Endothelial cell of umbilical vein (primary cell): ENCODE results near the gene MINDY2. TPM values are rescaled to one million over a fixed set of nuclear protein-coding genes. Genes with fewer than 3 reads are reported as not detected.

Source experiments
- BruUV-seq: library from RNA; stranded (reverse); fragments of 400-500 nt; replicated peaks from 2 replicates; lab custom pipeline; 2021; lab: Mats Ljungman, UMichigan
- CTCF ChIA-PET: fragments of 300-600, 350-600 bp; sonication (Branson Sonifier 250); formaldehyde crosslinking; loops from one replicate; lab custom pipeline; 2021; ENCODE audit warnings: antibody characterized with exemption, inconsistent platforms; lab: Charles Lee
- POLR2A ChIA-PET: fragments of 300-600, 350-600 bp; sonication (Branson Sonifier 250); formaldehyde crosslinking; loops from one replicate; lab custom pipeline; 2021; ENCODE audit warnings: antibody characterized with exemption, inconsistent platforms; lab: Charles Lee
- DNase-seq: peaks from one replicate; pipeline ENCODE4 v3.0.0-alpha.2; 2011; ENCODE audit warnings: low read depth, low spot score
- FAIRE-seq: peaks from 2 replicates; lab custom pipeline; 2011; peaks lifted over from hg19 to GRCh38; lab: Jason Lieb, UNC
- H2AFZ ChIP-seq: 2 replicates; pipeline ENCODE4 v1.6.0; 2012; ENCODE audit warnings: low read depth, low read length, control low read depth, inconsistent platforms
- H3K27ac ChIP-seq: 2 replicates; pipeline ENCODE4 v1.5.1; 2011; ENCODE audit warnings: low read depth, mild to moderate bottlenecking, control low read depth, low read length, moderate library complexity; ENCODE audit not compliant: insufficient read depth
- H3K27me3 ChIP-seq, 2 experiments: 2 replicates each; pipeline versions ENCODE4 v1.6.0 to v1.6.1; 2011; ENCODE audit warnings: low read length in 2 of 2, mixed read lengths in 1 of 2; ENCODE audit not compliant: control insufficient read depth in 2 of 2, insufficient read depth in 2 of 2
- H3K36me3 ChIP-seq, 2 experiments: 2 replicates in 1 of 2; 3 replicates in 1 of 2; pipeline ENCODE4 v1.5.1; 2011; ENCODE audit warnings: low read length in 2 of 2, mild to moderate bottlenecking in 1 of 2, moderate library complexity in 1 of 2; ENCODE audit not compliant: control insufficient read depth in 2 of 2, insufficient read depth in 2 of 2; ENCODE audit errors: extremely low read depth in 1 of 2
- H3K4me1 ChIP-seq: 3 replicates; pipeline ENCODE4 v1.5.1; 2011; ENCODE audit warnings: mild to moderate bottlenecking, low read length; ENCODE audit not compliant: control insufficient read depth, insufficient read depth; ENCODE audit errors: extremely low read depth
- H3K4me2 ChIP-seq: 2 replicates; pipeline ENCODE4 v1.6.1; 2011; ENCODE audit warnings: low read length, control low read depth, mixed read lengths; ENCODE audit not compliant: insufficient read depth
- H3K4me3 ChIP-seq, 3 experiments: fragments of 200-600 bp in 1 of 3; sonication (generic), shearing (Covaris generic) in 1 of 3; replicated peaks in 1 of 3; 2 replicates each; pipeline ENCODE4 v1.5.1; 2011 to 2016; ENCODE audit warnings: control low read depth in 3 of 3, low read length in 3 of 3, mild to moderate bottlenecking in 2 of 3, inconsistent platforms in 1 of 3, low read depth in 1 of 3, moderate library complexity in 1 of 3; ENCODE audit not compliant: insufficient read depth in 1 of 3
- H3K79me2 ChIP-seq: 2 replicates; pipeline ENCODE4 v1.6.0; 2012; ENCODE audit warnings: low read length, inconsistent platforms; ENCODE audit not compliant: control insufficient read depth, insufficient read depth
- H3K9ac ChIP-seq: replicated peaks from 2 replicates; pipeline ENCODE3; 2011; ENCODE audit warnings: low read length, control low read depth; ENCODE audit not compliant: insufficient read depth; ENCODE audit errors: extremely low read depth
- H3K9me1 ChIP-seq: replicated peaks from 3 replicates; pipeline ENCODE4 v1.6.0; 2011; ENCODE audit warnings: mild to moderate bottlenecking, low read length; ENCODE audit not compliant: control insufficient read depth, insufficient read depth; ENCODE audit errors: extremely low read depth
- H3K9me3 ChIP-seq: replicated peaks from 2 replicates; pipeline ENCODE4 v1.5.1; 2012; ENCODE audit warnings: low read length, inconsistent platforms; ENCODE audit not compliant: control insufficient read depth, insufficient read depth
- H4K20me1 ChIP-seq: replicated peaks from 2 replicates; pipeline ENCODE3; 2011; ENCODE audit warnings: mild to moderate bottlenecking, low read length; ENCODE audit not compliant: control insufficient read depth, insufficient read depth; ENCODE audit errors: extremely low read depth
- FOS ChIP-seq: IDR thresholded peaks from 2 replicates; pipeline ENCODE4 v1.6.1; 2011; ENCODE audit warnings: mild to moderate bottlenecking, low read length, moderate library complexity, borderline replicate concordance; ENCODE audit not compliant: insufficient read depth
- GATA2 ChIP-seq: IDR thresholded peaks from 2 replicates; pipeline ENCODE4 v1.7.0; 2011; ENCODE audit warnings: low read depth, mild to moderate bottlenecking, moderate library complexity, mixed read lengths, low read length; ENCODE audit not compliant: insufficient read length, insufficient read depth
- POLR2A ChIP-seq: IDR thresholded peaks from 2 replicates; pipeline ENCODE4 v1.6.1; 2012; ENCODE audit warnings: low read depth, mild to moderate bottlenecking, control low read depth, low read length
- POLR2AphosphoS5 ChIP-seq: IDR thresholded peaks from 2 replicates; pipeline ENCODE4 v1.6.1; 2012; ENCODE audit warnings: low read depth, mild to moderate bottlenecking, control low read depth, low read length, moderate library complexity; ENCODE audit not compliant: insufficient read depth
- dilution Hi-C: fragments of 300-500 bp; cut with MboI; formaldehyde crosslinking; loops from one replicate; pipeline ENCODE4 v1.15.0; 2019; ENCODE audit warnings: low sequenced_read_pairs; ENCODE audit not compliant: extremely low pct_ligation_motif_present
- intact Hi-C: fragments of 100-400 bp; cut with micrococcal nuclease; formaldehyde crosslinking; loops from one replicate; pipeline ENCODE4 v1.10.0; 2022
- polyA plus RNA-seq, 4 experiments: library from polyadenylated mRNA; depleted of rRNA in 3 of 4; stranded (reverse) in 3 of 4; unstranded in 1 of 4; fragments of >200 nt; gene quantifications; 2 replicates each; pipeline versions ENCODE4 v1.2.1 to v1.2.3, GENCODE V29; 2011 to 2012; ENCODE audit warnings: missing spikeins in 1 of 4
- total RNA-seq: library from RNA; stranded (reverse); gene quantifications from 2 replicates; pipeline ENCODE4 v1.2.3, GENCODE V29; 2021
- TF ChIP-seq, protein P1 (sequence below), 2 donors: IDR thresholded peaks; 1 replicate in 1 of 2; 2 replicates in 1 of 2; pipeline ENCODE4 v1.5.1; 2011; ENCODE audit warnings: low read length in 2 of 2, mild to moderate bottlenecking in 2 of 2, moderate library complexity in 2 of 2, control low read depth in 1 of 2, inconsistent platforms in 1 of 2, low read depth in 1 of 2; ENCODE audit not compliant: insufficient read depth in 1 of 2; ENCODE audit errors: extremely low read depth in 1 of 2

The MINDY2 gene
- total and polyA plus RNA-seq, 2 donors (not counting 3 experiments of a cell fraction or from before 2014, with no cell fraction given) = 1.6 to 13.7 TPM

DNA sequence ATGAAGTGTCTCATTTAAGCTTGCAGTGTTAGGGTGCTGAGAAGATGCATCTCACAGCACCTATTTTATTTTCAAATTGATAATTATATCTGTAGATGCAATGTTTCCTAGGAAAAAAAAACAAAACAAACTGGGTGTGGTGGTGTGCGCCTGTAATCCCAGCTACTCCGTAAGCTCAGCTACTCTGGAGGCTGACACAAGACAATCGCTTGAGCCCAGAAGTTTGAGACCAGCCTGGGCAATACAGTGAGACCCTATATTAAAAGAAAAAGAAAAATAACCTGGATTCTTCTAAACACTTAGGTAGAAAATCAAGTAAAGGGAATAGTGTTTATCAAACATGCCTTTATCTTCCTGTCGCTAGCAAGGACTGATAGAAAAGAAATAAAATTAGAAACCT is 1.9 kb downstream of the MINDY2 start:
- intact Hi-C loops = loop anchor here (5.0 to 10.0 kb wide), 4 partner anchors 104 to 732 kb away; no protein-coding TSS in a partner anchor

DNA sequence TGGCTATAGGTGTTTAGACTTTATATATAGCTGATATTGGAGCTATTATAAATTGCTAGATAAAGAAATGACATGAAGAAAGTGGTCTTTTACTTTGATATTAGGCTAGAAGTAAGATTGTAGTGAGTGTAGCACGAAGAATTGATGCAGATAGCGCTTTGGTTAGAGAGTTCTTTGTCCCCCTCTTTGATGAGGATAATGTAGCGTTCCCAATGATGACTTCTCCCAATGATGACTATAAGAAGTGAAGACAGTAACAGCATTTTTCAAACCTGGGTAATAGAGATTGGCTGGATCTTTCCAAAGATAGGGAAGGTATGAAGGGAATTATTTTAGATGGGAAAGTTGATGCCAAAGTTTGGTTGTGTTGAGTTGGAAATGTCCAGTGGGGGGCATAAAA is 4.3 kb downstream of the MINDY2 start:
- DNase-seq (no peak), FAIRE-seq (no peak)
- BruUV-seq = no TSS peak
- Histone ChIP-seq H3K27ac (no peak overlapping the region), H3K27me3 (no peaks in the 10 kb centered on the region), H3K9me1 (no peaks in the 10 kb centered on the region), H3K79me2 (peaks cover 25% of the 10 kb centered on the region), H3K9me3 (no peaks in the 10 kb centered on the region), H3K9ac (no peak overlapping the region), H2AFZ (no peak overlapping the region), H3K36me3 (no peaks in the 10 kb centered on the region), H3K4me2 (no peak overlapping the region), H3K4me3 (no peak overlapping the region), H4K20me1 (no peaks in the 10 kb centered on the region), H3K4me1 (peaks cover 18% of the 10 kb centered on the region)
- ChIA-PET CTCF (no interaction called here), POLR2A (no interaction called here)
- intact Hi-C loops (loop anchor here (10.0 kb wide), 1 partner anchor 729 kb away; no protein-coding TSS in a partner anchor), dilution Hi-C loops (no loop called here)
- TF ChIP-seq POLR2A (no peak), FOS (no peak), POLR2AphosphoS5 (no peak)
- TF ChIP-seq, protein P1, sequence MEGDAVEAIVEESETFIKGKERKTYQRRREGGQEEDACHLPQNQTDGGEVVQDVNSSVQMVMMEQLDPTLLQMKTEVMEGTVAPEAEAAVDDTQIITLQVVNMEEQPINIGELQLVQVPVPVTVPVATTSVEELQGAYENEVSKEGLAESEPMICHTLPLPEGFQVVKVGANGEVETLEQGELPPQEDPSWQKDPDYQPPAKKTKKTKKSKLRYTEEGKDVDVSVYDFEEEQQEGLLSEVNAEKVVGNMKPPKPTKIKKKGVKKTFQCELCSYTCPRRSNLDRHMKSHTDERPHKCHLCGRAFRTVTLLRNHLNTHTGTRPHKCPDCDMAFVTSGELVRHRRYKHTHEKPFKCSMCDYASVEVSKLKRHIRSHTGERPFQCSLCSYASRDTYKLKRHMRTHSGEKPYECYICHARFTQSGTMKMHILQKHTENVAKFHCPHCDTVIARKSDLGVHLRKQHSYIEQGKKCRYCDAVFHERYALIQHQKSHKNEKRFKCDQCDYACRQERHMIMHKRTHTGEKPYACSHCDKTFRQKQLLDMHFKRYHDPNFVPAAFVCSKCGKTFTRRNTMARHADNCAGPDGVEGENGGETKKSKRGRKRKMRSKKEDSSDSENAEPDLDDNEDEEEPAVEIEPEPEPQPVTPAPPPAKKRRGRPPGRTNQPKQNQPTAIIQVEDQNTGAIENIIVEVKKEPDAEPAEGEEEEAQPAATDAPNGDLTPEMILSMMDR (IDR thresholded peaks at IDR 0.05; ENCODE audit: extremely low read depth in 1 of 2, insufficient read depth in 1 of 2, low read depth in 1 of 2, low read length in 2 of 2) = no peak

More for the DNA sequence above, 1.9 kb downstream of the MINDY2 start:
- Histone ChIP-seq H3K9ac (no peak overlapping the region), H3K4me2 (peak overlapping the region; percentile 83), H4K20me1 (no peaks in the 10 kb centered on the region), H3K4me1 (peaks cover 23% of the 10 kb centered on the region), H3K27ac (no peak overlapping the region), H3K27me3 (no peaks in the 10 kb centered on the region), H3K4me3 (no peak overlapping the region), H3K9me3 (no peaks in the 10 kb centered on the region), H3K79me2 (peaks cover 25% of the 10 kb centered on the region), H3K36me3 (no peaks in the 10 kb centered on the region), H3K9me1 (no peaks in the 10 kb centered on the region), H2AFZ (no peak overlapping the region)
- no peak for DNase-seq
- ChIA-PET POLR2A (no interaction called here), CTCF (no interaction called here)
- TF ChIP-seq GATA2 = no peak
- dilution Hi-C loops = no loop called here
- FAIRE-seq = no peak
- TSS peak; percentile 28 for BruUV-seq
